ENCODE measurements around the gene SPOCD1.

The SPOCD1 gene

GRCh38 chr1:31758823-31759222 lies 57.0 kb downstream of the SPOCD1 start:
- no peak for DNase-seq (ENCODE audit: extremely low read depth in 1 of 2, low read depth in 1 of 2)

GRCh38 chr1:31757989-31758388 lies 57.8 kb downstream of the SPOCD1 start:
- no peak for DNase-seq (ENCODE audit: extremely low read depth in 1 of 2, low read depth in 1 of 2)

- DNase-seq (ENCODE audit: extremely low read depth in 1 of 2, low read depth in 1 of 2), result no peak
These were observed 58.6 kb downstream of the SPOCD1 start for GRCh38 chr1:31757204-31757679.

GRCh38 chr1:31756578-31756977 lies 59.2 kb downstream of the SPOCD1 start:
- DNase-seq (ENCODE audit: extremely low read depth in 1 of 2, low read depth in 1 of 2), result no peak

- no peak for DNase-seq (ENCODE audit: extremely low read depth in 1 of 2, low read depth in 1 of 2)
These were observed 59.9 kb downstream of the SPOCD1 start for GRCh38 chr1:31755850-31756492.

GRCh38 chr1:31755197-31755611 lies 60.6 kb downstream of the SPOCD1 start:
- DNase-seq (ENCODE audit: extremely low read depth in 1 of 2, low read depth in 1 of 2), result no peak

- no peak for DNase-seq (ENCODE audit: extremely low read depth in 1 of 2, low read depth in 1 of 2)
These were observed 61.4 kb downstream of the SPOCD1 start for GRCh38 chr1:31754397-31754796.

- no peak for DNase-seq (ENCODE audit: extremely low read depth in 1 of 2, low read depth in 1 of 2)
These were observed 62.0 kb downstream of the SPOCD1 start for GRCh38 chr1:31753707-31754349.

- no peak for DNase-seq (ENCODE audit: extremely low read depth in 1 of 2, low read depth in 1 of 2)
These were observed 62.8 kb downstream of the SPOCD1 start for GRCh38 chr1:31752952-31753475.

- no peak for DNase-seq (ENCODE audit: extremely low read depth in 1 of 2, low read depth in 1 of 2)
These were observed 63.6 kb downstream of the SPOCD1 start for GRCh38 chr1:31752258-31752657.

GRCh38 chr1:31751822-31752241 lies 64.0 kb downstream of the SPOCD1 start:
- no peak for DNase-seq (ENCODE audit: extremely low read depth in 1 of 2, low read depth in 1 of 2)

- DNase-seq (ENCODE audit: extremely low read depth in 1 of 2, low read depth in 1 of 2), result no peak
These were observed 64.8 kb downstream of the SPOCD1 start for GRCh38 chr1:31750858-31751510.

- DNase-seq (ENCODE audit: extremely low read depth in 1 of 2, low read depth in 1 of 2), result no peak
These were observed 65.8 kb downstream of the SPOCD1 start for GRCh38 chr1:31749785-31750735.

GRCh38 chr1:31748365-31748764 lies 67.5 kb downstream of the SPOCD1 start:
- DNase-seq (ENCODE audit: extremely low read depth in 1 of 2, low read depth in 1 of 2), result no peak

GRCh38 chr1:31747304-31747703 lies 68.5 kb downstream of the SPOCD1 start:
- no peak for DNase-seq (ENCODE audit: extremely low read depth in 1 of 2, low read depth in 1 of 2)

- DNase-seq (ENCODE audit: extremely low read depth in 1 of 2, low read depth in 1 of 2), result no peak
These were observed 69.1 kb downstream of the SPOCD1 start for GRCh38 chr1:31746687-31747086.

GRCh38 chr1:31745946-31746670 lies 69.7 kb downstream of the SPOCD1 start:
- DNase-seq (ENCODE audit: extremely low read depth in 1 of 2, low read depth in 1 of 2), result no peak

- DNase-seq (ENCODE audit: extremely low read depth in 1 of 2, low read depth in 1 of 2), result peak in 1 of 2 donors; percentile 34
These were observed 70.5 kb downstream of the SPOCD1 start for GRCh38 chr1:31745096-31745945.
